Measurements from ENCODE around the gene PPP1R16B.

The PPP1R16B gene
- 113 to 241 (median 158) reads per million in 4 donors for total RNA-seq

DNA sequence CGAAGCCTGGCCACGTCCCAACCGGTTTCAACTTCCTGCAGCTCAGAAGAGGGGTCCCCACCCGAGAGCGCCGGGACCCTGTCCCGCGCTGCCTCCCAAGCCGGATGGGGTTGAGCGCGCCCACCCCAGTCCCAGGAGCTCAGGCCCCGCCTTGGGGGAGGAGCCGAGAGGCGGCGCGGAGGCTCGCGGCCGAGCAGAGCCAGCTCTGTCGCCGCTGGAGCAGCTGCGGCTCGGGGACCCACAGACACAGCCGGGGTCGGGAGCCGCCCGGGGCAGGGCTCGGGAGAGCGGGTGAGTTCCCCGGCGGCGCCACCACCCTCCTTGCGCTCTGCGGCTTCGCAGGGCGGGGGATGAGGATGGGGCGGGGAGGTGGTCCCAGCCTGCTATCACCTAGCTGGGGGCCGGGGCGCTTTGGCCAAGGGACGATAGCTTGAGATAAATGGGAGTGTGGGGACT is at the start of gene PPP1R16B:
TSS of gene PPP1R16B (plus strand) at position 196 of the 456 bp plus-strand sequence. CDS start 30,229 bp downstream, outside the sequence.
- DNase-seq: peak; percentile 54 to 87 (median 62)

- DNase-seq: no peak
Observed at GRCh38 chr20:38757145-38757775, 48.2 kb upstream of the PPP1R16B start.

- no peak for DNase-seq
Observed at GRCh38 chr20:38759106-38759505, 46.4 kb upstream of the PPP1R16B start.

DNA sequence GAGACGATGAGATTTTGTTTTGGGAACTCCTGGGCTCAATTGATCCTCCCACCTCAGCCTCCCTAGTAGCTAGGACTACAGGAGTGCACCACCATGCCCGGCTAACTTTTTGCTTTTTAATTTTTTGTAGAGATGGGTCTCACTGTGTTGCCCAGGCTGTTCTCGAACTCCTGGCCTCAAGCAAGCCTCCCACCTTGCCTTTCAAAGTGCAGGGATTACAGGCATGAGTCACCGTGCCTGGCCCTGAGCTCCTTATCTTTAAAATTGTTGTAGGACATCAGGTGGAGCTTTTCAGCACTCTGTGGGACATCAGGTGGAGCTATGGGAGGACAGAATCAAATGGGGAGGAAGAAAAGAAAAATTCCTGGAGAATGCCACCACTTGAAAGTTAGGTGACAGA is 44.5 kb upstream of the PPP1R16B start:
- no peak for DNase-seq

DNA sequence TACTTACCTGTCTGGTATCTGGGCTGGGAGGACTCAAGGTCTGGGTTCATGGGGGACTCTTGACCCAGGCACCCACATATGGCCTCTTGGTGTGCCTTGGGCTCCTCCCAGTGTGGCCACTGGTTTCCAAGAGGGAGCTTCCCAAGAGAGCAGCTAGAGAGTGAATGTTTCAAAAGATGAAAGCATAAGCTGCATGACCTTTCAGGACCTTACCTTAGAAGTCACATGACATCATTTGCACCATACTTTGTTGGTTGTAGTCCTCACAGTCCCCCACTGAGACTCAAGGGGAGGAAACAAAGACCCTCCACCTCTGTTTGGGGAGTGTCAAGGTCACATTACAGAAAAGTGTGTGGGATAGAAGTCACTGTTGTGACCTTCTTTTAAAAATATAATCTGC is 43.3 kb upstream of the PPP1R16B start:
- DNase-seq: no peak

- no peak for DNase-seq
Observed at GRCh38 chr20:38763616-38764015, 41.9 kb upstream of the PPP1R16B start.

GRCh38 chr20:38764567-38765318 is 40.8 kb upstream of the PPP1R16B start:
- peak in 1 of 5 donors; percentile 57 for DNase-seq

DNA sequence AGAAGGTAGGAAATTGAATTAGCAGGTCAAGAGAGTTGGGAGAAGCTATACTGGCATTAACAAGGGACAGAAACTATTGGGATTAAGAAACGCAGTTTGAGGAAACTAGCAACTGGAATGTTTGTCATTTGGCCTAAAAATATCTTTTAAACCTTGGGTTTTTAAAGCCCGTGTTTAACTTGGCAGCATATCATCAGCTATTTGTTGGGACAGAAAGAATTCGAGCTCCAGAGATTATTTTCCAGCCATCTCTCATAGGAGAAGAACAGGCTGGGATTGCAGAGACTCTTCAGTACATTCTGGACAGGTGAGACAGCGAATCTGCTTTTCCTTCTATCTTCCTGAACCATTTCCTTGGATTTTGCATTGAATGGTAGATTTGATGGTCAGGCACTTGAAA is 39.4 kb upstream of the PPP1R16B start:
- no peak for DNase-seq

- DNase-seq: no peak
Observed at GRCh38 chr20:38769376-38770295, 35.9 kb upstream of the PPP1R16B start.

DNA sequence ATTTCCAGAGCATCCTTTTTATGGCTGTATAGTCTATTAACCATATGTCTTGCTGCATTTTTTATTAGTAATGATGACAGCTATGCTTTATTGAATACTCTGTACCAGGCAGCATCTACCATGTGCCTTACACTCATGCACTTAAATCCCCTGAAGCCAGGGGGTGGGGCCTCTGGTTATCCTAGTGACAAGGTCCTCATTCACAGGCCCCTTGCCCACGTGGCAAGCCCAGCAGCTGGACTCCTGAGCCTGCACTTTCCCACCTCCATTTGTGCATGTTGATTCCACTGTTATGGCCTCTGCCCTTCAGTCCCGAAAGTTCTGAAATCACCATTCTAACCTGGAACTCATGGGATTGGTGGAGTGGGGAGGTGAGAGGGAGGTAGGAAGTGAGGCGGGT is 35.0 kb upstream of the PPP1R16B start:
- DNase-seq: no peak

DNA sequence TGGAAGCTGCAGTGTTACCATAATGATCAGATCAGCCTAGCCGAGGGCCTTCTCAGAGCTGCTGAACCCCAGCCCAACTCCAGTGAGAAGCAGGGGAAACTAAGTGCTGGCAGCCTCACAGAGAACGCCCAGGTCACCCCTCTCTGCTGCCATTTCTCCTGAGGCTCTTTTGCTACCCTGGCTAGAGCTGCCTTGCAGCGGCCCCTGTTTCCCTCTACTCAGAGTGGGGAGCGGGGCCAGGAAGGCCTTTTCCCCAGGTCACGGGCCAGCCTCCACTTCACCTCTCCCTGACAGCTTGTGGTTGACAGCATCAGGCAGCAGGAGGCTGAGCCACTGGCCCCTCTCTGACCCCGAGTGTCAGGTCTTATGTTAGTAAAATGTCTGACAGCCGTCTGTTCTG is 34.5 kb upstream of the PPP1R16B start:
- DNase-seq: no peak

GRCh38 chr20:38771621-38772020 is 33.9 kb upstream of the PPP1R16B start:
- no peak for DNase-seq

DNA sequence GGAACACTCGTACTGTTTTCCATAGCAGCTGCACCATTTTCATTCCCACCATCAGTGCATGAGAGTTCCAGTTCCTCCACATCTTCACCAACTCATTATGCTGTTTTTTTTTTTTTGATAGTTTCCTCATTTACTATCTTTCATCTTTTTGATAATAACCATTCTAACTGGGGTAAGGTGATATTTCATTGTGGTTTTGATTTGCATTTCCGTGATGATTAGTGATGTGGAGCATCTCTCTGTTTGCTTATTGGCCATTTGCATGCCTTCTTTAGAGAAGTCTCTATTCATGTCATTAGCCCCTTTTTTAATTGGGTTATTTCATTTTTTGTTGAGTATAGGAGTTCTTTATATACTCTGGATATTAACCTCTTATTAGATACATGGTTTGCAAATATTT is 31.3 kb upstream of the PPP1R16B start:
- no peak for DNase-seq

DNA sequence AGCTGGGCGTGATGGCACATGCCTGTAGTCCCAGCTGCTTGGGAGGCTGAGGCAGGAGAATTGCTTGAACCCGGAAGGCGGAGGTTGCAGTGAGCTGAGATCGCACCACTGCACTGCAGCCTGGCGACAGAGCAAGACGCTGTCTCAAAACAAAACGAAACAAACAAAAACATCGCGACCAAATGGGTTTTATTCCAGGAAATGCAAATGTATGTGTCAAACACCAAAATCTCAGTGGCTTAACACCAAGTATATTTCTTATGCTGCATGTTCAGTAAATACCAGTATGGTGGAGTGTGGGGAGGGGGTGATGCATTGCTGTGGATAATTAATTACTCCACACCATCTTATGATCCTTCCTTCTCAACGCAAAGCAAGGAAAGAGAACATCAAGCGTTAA is 29.1 kb upstream of the PPP1R16B start:
- DNase-seq: peak in 1 of 5 donors; percentile 29

GRCh38 chr20:38779247-38780097 is 26.0 kb upstream of the PPP1R16B start:
- DNase-seq: peak in 1 of 5 donors; percentile 40

GRCh38 chr20:38782275-38782674 is 23.2 kb upstream of the PPP1R16B start:
- DNase-seq: no peak

DNA sequence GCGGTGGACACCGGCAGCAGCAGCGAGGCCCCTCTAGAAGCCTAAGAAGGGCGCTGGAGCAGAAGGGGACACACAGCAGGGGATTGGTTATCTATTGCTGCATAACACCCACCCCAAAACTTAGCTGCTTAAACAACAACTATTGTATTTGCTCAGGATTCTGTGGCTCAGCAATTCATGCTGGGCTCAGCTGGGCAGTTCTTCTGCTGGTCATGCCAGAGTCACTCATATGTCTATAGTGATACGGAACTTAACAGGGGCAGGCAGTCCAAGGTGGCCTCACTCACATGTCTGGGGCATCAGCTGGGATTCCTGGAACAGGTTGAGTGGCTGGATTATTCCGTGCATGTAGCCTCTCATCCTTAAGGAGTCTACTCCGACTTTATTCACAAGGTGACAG is 17.6 kb upstream of the PPP1R16B start:
- no peak for DNase-seq

DNA sequence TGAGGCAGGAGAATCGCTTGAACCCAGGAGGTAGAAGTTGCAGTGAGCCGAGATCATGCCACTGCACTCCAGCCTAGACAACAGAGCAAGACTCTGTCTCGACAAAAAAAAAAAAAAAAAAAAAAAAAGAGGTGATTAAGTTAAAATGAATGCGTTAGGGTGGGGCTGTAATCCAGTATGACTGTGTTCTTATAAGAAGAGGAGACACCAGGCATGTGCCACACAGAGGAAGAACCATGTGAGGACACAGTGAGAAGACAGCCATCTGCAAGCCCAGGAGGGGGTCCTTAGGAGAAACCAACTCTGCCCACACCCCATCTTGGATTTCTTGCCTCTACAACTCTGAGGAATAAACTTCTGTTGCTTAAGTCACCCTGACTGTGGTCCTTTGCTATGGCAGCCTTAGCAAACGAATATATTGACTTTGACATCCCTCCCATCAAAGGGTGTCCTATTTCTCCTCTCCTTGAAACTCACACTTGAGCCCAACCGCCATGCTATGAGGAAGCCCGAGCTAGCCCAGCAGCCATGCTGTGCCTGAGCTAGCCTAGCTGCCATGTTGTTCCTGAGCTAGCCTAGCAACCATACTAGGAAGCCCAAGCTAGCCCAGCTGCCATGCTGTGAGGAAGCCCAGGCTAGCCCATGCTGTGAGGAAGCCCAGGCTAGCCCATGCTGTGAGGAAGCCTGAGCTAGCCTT is 15.8 kb upstream of the PPP1R16B start:
- no peak for DNase-seq

GRCh38 chr20:38790200-38791053 is 15.1 kb upstream of the PPP1R16B start:
- DNase-seq: peak; percentile 19 to 59 (median 27)

DNA sequence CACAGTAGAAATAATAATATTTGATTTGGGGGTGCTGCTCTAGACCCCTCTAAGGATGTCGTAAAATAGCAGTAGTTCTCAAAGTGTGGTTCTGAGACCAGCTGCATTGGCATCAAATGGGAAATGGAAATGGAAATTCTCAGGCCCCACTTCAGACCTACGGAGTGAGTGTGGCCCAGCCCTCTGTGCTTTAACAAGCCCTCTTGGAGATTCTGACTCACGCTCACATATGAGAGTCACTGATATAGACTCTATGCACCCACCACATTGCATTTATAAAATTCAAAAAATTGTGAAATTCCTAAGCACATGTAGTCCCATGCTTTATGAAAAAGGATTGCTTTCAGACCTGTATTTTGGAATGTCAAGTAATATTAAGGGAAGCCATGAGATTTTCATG is 14.2 kb upstream of the PPP1R16B start:
- no peak for DNase-seq

DNA sequence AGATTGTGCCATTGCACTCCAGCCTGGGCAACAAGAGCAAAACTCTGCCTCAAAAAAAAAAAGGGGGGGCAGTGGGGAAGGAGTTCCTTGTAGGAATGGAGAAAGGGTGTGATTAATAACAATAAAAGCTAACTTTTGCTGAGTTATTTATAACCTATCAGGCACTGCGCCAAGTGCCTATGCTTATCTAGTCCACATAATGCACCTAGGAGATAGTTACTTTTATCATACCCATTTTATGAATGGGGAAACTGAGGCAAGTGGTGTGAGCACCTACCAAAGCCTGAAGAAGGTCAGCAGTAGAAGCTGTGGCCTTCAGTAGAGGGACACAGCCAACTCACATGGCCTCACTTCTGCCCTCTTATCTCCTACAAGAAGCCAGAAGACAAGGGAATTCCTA is 13.6 kb upstream of the PPP1R16B start:
- DNase-seq: no peak
